ENCODE measurements around the gene NOX5. TPM values are rescaled to one million over a fixed set of nuclear protein-coding genes. Genes with fewer than 3 reads are reported as not detected.

NOX5 gene
- total and polyA plus RNA-seq, 2 of the 4 experiments (the other 2 are of a cell fraction), result 0.07 TPM; not detected in 1

GRCh38 chr15:68980786-68981185 lies 33.7 kb upstream of the NOX5 start:
- Histone ChIP-seq H3K56ac (ENCODE audit: extremely low read depth, insufficient read depth, low read length) (no peak overlapping the region), H3K4ac (ENCODE audit: low read depth, low read length) (no peak overlapping the region), H3K18ac (ENCODE audit: low read depth, low read length) (no peak overlapping the region), H2BK15ac (ENCODE audit: low read depth, low read length) (no peak overlapping the region), H3K9me1 (ENCODE audit: insufficient read depth, low read length) (no peaks in the 10 kb centered on the region), H3K4me1 (ENCODE audit: control insufficient read depth, insufficient read depth, low read length) (no peaks in the 10 kb centered on the region), H3K4me3 (ENCODE audit: insufficient read depth, low read depth, low read length) (no peak overlapping the region), H4K91ac (ENCODE audit: insufficient read depth, low read depth, low read length) (no peak overlapping the region), H4K8ac (ENCODE audit: low read depth in 2 of 2, low read length in 2 of 2) (no peak overlapping the region), H3K79me1 (ENCODE audit: low read depth in 1 of 2, low read length in 2 of 2) (no peaks in the 10 kb centered on the region), H3K27me3 (ENCODE audit: control insufficient read depth, insufficient read depth, low read length) (peaks cover 15% of the 10 kb centered on the region), H3K27ac (ENCODE audit: insufficient read depth, low read length) (no peak overlapping the region), H4K20me1 (ENCODE audit: insufficient read depth, low read length) (no peaks in the 10 kb centered on the region), H2BK120ac (ENCODE audit: low read depth, low read length) (no peak overlapping the region), H3K36me3 (ENCODE audit: control insufficient read depth, insufficient read depth, low read length) (no peaks in the 10 kb centered on the region), H3K9me3 (ENCODE audit: control insufficient read depth, insufficient read depth, low read length) (0 out of 2 replicates have a peak, but pooled peaks cover 2% of the 10 kb centered on the region), H2AK5ac (ENCODE audit: low read depth, low read length) (no peak overlapping the region), H3K9ac (ENCODE audit: low read depth, low read length) (no peak overlapping the region), H4K5ac (ENCODE audit: low read depth, low read length) (no peak overlapping the region), H2AFZ (replicated peaks; ENCODE audit: low read length, poor library complexity) (no peak overlapping the region), H3K23ac (ENCODE audit: low read depth, low read length) (no peak overlapping the region), H2BK20ac (ENCODE audit: low read depth, low read length) (no peak overlapping the region), H2AK9ac (replicated peaks; ENCODE audit: low read depth, low read length, poor library complexity) (no peak overlapping the region), H3K14ac (replicated peaks; ENCODE audit: low read depth, low read length) (no peak overlapping the region), H3K4me2 (ENCODE audit: low read depth, low read length) (no peak overlapping the region), H2BK5ac (ENCODE audit: low read depth, low read length, poor library complexity, severe bottlenecking) (no peak overlapping the region)
- CTCF ChIA-PET, result no interaction called here
- dilution Hi-C loops (cut with HindIII; ENCODE audit: low sequenced_read_pairs, unreplicated experiment), result no loop called here
- intact Hi-C loops (cut with micrococcal nuclease), result no loop called here
- in situ Hi-C loops (cut with MboI; ENCODE audit: low sequenced_read_pairs), result no loop called here
- DNase-seq (no peak), ATAC-seq (ENCODE audit: low read depth) (no peak)
- TF ChIP-seq, protein P1, sequence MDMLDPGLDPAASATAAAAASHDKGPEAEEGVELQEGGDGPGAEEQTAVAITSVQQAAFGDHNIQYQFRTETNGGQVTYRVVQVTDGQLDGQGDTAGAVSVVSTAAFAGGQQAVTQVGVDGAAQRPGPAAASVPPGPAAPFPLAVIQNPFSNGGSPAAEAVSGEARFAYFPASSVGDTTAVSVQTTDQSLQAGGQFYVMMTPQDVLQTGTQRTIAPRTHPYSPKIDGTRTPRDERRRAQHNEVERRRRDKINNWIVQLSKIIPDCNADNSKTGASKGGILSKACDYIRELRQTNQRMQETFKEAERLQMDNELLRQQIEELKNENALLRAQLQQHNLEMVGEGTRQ (IDR thresholded peaks at IDR 0.05; ENCODE audit: low read depth, low read length), result no peak
- TF ChIP-seq MAFK (IDR thresholded peaks at IDR 0.05; ENCODE audit: low read depth, low read length), result no peak
- no peak for TF ChIP-seq BHLHE40 (IDR thresholded peaks at IDR 0.05; ENCODE audit: low read depth, low read length)
- no peak for TF ChIP-seq ELK1 (IDR thresholded peaks at IDR 0.05; ENCODE audit: borderline replicate concordance, low read depth, low read length)
- TF ChIP-seq NFE2L2 (IDR thresholded peaks at IDR 0.05; ENCODE audit: low read depth, low read length), result no peak
- TF ChIP-seq CEBPB (IDR thresholded peaks at IDR 0.05; ENCODE audit: low read depth, low read length), result no peak
- POLR2A ChIA-PET (ENCODE audit: unreplicated experiment), result no interaction called here
- no TSS peak for BruUV-seq (replicated peaks)
